SK-N-MC (cell line): Measurements from ENCODE around the gene ANGPTL3.

ENCODE experiments used
- EZH2 ChIP-seq: fragments of 200-600 bp; sonication (generic); IDR thresholded peaks from one replicate; pipeline ENCODE4 v1.6.1; 2017; ENCODE audit warnings: antibody characterized with exemption
- FOXP2 ChIP-seq: optimal IDR thresholded peaks from 2 replicates; pipeline ENCODE3; 2011; ENCODE audit warnings: mild to moderate bottlenecking, moderate library complexity; ENCODE audit not compliant: insufficient read depth; ENCODE audit errors: extremely low read length, control extremely low read depth
- POLR2AphosphoS5 ChIP-seq: IDR thresholded peaks from 2 replicates; pipeline ENCODE4 v1.6.1; 2012; ENCODE audit warnings: mild to moderate bottlenecking, low read depth, low read length, borderline replicate concordance

DNA sequence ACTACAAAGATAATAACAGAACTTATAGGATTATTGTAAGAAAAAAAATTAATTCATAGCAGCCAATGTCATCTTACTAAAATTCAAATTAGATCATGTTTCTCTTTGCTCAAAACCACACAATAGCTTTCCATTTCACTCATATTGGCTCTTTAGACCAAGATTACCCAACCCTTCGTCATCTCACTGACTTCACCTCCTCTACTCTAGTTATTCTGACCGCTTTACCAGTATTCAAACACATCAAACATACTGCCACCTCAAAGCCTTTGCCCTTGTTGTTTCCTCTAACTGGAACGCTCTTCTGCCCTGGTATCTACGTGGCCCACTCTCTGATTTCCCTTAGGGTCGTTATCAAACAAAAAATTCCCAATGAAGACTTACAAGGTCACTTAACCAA is 1.7 kb downstream of the ANGPTL3 start:
- TF ChIP-seq POLR2AphosphoS5 (no peak), EZH2 (no peak), FOXP2 (no peak)
